Type B pancreatic cell (in vitro differentiated cells): Measurements from ENCODE around the gene RUNX1. TPM values are rescaled to one million over a fixed set of nuclear protein-coding genes. Genes with fewer than 3 reads are reported as not detected.
"Not testable (repeated sequence)": the region's sequence is repeated elsewhere in the genome, so short reads cannot be mapped to it uniquely, and the experiment has no call there.

Experiments
- DNase-seq: peaks from one replicate; pipeline ENCODE4 v3.0.0; 2021; ENCODE audit warnings: mixed read lengths; ENCODE audit not compliant: unreplicated experiment; ENCODE audit errors: extremely low spot score
- H3K27ac Mint-ChIP-seq: 2 replicates; pipeline ENCODE4 v1.8.0; 2021; ENCODE audit warnings: mild to moderate bottlenecking, mixed read lengths
- H3K27me3 Mint-ChIP-seq: 2 replicates; pipeline ENCODE4 v1.8.0; 2021; ENCODE audit warnings: mixed read lengths
- H3K36me3 Mint-ChIP-seq: 2 replicates; pipeline ENCODE4 v1.8.0; 2021; ENCODE audit warnings: mixed read lengths
- H3K4me1 Mint-ChIP-seq: one replicate; pipeline ENCODE4 v1.8.0; 2021; ENCODE audit warnings: mixed read lengths; ENCODE audit not compliant: unreplicated experiment
- H3K4me3 Mint-ChIP-seq: 2 replicates; pipeline ENCODE4 v1.8.0; 2021; ENCODE audit warnings: mild to moderate bottlenecking, mixed read lengths
- H3K9me3 Mint-ChIP-seq: 2 replicates; pipeline ENCODE4 v1.8.0; 2021; ENCODE audit warnings: mixed read lengths
- CTCF ChIP-seq: fragments of 200-600 bp; sonication (generic); conservative IDR thresholded peaks from 2 replicates; pipeline ENCODE4 v1.5.0; 2021; ENCODE audit warnings: antibody characterized with exemption, mild to moderate bottlenecking
- total RNA-seq: library from RNA; stranded (reverse); gene quantifications from 2 replicates; pipeline ENCODE4 v1.2.1, GENCODE V29; 2021; ENCODE audit warnings: low replicate concordance

The RUNX1 gene
- total RNA-seq, 1 donor from 2014 or later: 11.9 TPM

DNA sequence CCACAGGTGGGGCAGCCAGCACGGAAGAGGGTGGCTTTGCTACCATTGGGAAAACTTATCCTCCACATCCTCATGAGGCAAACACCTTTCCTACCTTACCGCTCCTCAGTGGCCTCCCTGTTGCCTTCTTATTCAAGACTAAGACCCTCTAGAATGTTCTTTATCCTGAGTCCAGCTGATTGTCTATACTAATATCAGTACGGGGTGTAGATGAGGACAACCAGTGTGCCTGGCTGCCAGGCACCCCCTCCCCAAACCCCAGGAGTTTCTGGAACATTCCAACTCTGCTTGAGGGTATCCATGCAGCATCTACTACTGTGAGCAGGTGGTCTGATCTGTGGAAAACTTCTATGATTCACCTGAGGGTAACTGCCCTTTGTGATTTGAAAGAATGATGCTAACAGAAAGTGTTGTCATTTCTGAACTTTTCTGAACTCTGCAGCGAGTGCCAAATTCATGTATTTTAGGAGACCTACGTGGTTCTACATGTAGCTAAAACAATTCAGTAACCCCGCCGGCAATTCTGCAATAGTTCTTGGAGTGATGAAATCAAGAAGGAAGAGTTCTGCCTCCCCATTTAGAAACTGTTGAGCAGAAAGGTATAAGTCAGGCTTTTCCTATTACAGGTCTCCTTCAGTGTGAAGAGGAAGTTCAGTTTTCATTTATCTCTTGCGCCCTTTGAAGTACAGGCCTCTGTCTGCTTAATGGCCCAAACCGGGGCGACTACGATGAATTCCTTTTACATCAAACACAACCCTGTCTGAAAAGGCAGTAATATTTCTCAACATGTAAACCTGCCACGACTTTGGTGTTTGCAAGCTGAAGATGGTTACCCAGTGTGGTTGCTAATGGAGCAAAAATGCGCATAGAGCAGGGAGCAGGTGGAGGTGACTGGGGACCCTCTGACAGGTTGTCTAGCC, 80.4 kb downstream of the RUNX1 start:
- no peak for TF ChIP-seq CTCF
- no peak for DNase-seq
- Mint-ChIP-seq H3K27me3 (peaks cover 8% of the 10 kb centered on the region), H3K4me3 (no peak overlapping the region), H3K4me1 (peaks cover 6% of the 10 kb centered on the region), H3K27ac (peak overlapping the region; percentile 96), H3K36me3 (no peaks in the 10 kb centered on the region), H3K9me3 (no peaks in the 10 kb centered on the region)

GRCh38 chr21:34967509-34968289, 81.4 kb downstream of the RUNX1 start:
- H3K9me3 Mint-ChIP-seq: no peaks in the 10 kb centered on the region
- H3K27ac Mint-ChIP-seq: peak overlapping the region; percentile 96
- peak overlapping the region; percentile 48 for H3K4me3 Mint-ChIP-seq
- H3K36me3 Mint-ChIP-seq: no peaks in the 10 kb centered on the region
- H3K4me1 Mint-ChIP-seq: peaks cover 6% of the 10 kb centered on the region
- DNase-seq: no peak
- peaks cover 5% of the 10 kb centered on the region for H3K27me3 Mint-ChIP-seq
- TF ChIP-seq CTCF: no peak

DNA sequence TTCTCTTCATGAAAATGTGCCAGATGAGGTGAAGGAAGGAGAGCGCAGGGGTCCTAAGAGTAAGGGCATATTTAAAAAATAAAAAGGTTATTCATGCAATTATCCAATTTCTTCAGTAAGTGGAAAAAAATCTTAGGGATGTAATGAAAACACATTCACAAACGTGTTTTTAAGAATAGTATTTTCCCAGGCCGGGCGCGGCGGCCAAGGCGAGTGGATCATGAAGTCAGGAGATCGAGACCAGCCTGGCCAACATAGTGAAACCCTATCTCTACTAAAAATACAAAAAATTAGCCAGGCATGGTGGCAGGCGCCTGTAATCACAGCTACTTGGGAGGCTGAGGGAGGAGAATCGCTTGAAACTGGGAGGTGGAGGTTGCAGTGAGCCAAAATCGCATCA, 82.2 kb downstream of the RUNX1 start:
- H3K4me3 Mint-ChIP-seq, H3K9me3 Mint-ChIP-seq, H3K27me3 Mint-ChIP-seq, H3K36me3 Mint-ChIP-seq, H3K27ac Mint-ChIP-seq, H3K4me1 Mint-ChIP-seq, DNase-seq: not testable (repeated sequence)

- no peaks in the 10 kb centered on the region for H3K9me3 Mint-ChIP-seq
- DNase-seq: no peak
- H3K27ac Mint-ChIP-seq: no peak overlapping the region
- H3K4me1 Mint-ChIP-seq: peaks cover 6% of the 10 kb centered on the region
- peaks cover 5% of the 10 kb centered on the region for H3K27me3 Mint-ChIP-seq
- no peaks in the 10 kb centered on the region for H3K36me3 Mint-ChIP-seq
- no peak overlapping the region for H3K4me3 Mint-ChIP-seq
- no peak for TF ChIP-seq CTCF
Measured at GRCh38 chr21:34965200-34966174, 83.6 kb downstream of the RUNX1 start.

GRCh38 chr21:34962586-34963222, 86.4 kb downstream of the RUNX1 start:
- no peak for DNase-seq
- Mint-ChIP-seq H3K27ac (no peak overlapping the region), H3K9me3 (no peaks in the 10 kb centered on the region)

More at GRCh38 chr21:34962586-34963222, 86.4 kb downstream of the RUNX1 start:
- Mint-ChIP-seq H3K4me1 (peaks cover 6% of the 10 kb centered on the region), H3K27me3 (peaks cover 14% of the 10 kb centered on the region), H3K4me3 (no peak overlapping the region), H3K36me3 (no peaks in the 10 kb centered on the region)
- no peak for TF ChIP-seq CTCF
